Fibroblast of the aortic adventitia (primary cell): ENCODE results near the gene GPR137B. TPM values are rescaled to one million over a fixed set of nuclear protein-coding genes. Genes with fewer than 3 reads are reported as not detected.

ENCODE experiments used
- DNase-seq: peaks from one replicate; pipeline ENCODE4 v3.0.0-alpha.2; 2010; ENCODE audit warnings: low read depth
- H3K4me3 ChIP-seq: 2 replicates; pipeline ENCODE4 v1.5.1; 2011; ENCODE audit warnings: low read depth, mild to moderate bottlenecking, control low read depth, low read length, moderate library complexity
- CTCF ChIP-seq: IDR thresholded peaks from 2 replicates; pipeline ENCODE4 v1.5.1; 2011; ENCODE audit warnings: mild to moderate bottlenecking, low read length, control low read depth, inconsistent platforms; ENCODE audit not compliant: insufficient read depth
- total RNA-seq: library from RNA; depleted of rRNA; stranded (reverse); fragments of >200 nt; gene quantifications from 2 replicates; pipeline ENCODE4 v1.2.3, GENCODE V29; 2012; ENCODE audit warnings: low replicate concordance

Gene GPR137B
- total RNA-seq, 1 donor = 14.9 TPM

DNA sequence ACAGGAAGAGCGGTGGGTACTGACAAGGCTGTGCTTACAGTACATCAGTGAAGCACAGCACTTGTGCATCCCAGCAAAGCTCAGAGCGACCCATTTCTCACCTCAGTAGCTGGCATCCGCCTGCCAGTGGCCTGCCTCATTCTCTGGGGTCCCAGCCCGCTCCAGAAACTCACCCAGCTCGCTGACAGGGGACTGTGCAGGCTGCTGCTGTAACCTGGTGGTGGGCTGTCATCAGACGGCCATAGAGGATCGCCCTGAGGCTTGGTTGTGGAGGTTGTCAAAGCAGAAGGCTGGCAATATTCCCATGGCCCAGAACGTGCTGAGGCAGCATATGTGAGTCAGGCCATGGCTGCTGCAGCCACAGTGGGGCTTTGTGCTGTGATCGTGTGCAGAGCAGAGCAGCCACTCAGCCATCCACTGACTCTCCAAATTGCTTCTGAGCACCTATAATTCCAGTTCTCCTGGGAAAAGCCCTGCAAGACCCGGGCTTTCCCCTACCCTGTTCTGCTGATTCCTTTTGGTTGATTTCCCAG lies 13.6 kb upstream of the GPR137B start:
- DNase-seq = no peak
- no peak for TF ChIP-seq CTCF
- no peak overlapping the region for H3K4me3 ChIP-seq

DNA sequence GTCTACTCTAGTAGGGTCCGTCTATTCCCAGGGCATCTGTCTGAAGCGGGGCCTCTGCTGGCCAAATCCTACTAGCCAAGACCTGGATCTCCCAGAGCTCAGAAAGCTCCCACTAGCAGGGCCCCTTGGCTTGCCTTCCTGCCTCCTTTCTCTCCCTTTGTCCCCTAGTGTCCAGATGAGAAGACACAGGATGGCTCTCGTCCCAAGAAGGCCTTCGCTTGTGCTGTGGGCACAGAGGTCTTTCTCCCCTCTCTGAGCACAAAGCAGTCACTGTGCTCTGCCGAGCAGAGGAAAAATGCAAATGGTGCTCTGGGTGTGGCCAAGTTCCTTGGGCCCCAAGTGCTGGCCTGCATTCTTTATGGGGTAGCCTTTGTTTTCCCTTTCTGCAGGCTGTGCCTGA lies 13.0 kb upstream of the GPR137B start:
- no peak for TF ChIP-seq CTCF
- DNase-seq = no peak
- no peak overlapping the region for H3K4me3 ChIP-seq

DNA sequence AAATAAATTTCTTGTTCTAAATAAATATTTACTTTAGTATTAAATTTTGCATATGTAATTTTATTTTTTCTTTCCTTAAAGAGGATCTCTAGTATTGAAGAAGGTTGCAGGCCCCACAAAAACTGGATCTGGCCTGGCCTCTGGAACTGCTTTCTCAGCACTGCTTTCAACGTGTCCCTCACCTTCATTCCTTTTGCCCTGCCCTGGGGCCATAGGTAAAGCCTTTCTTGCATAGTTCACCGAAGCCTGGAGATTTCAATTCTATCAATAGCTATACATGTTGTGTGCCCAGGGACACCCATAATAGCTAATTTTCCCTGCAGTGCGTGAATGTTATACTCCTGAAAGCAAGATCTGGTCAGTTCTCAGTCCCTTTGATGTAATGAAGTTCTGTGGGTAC lies 12.0 kb upstream of the GPR137B start:
- DNase-seq = no peak
- TF ChIP-seq CTCF = no peak
- no peak overlapping the region for H3K4me3 ChIP-seq

- H3K4me3 ChIP-seq = no peak overlapping the region
- no peak for TF ChIP-seq CTCF
- no peak for DNase-seq
These were observed 10.4 kb upstream of the GPR137B start for GRCh38 chr1:236131916-236132315.

GRCh38 chr1:236132420-236133046 lies 9.8 kb upstream of the GPR137B start:
- no peak for DNase-seq
- H3K4me3 ChIP-seq = no peak overlapping the region
- TF ChIP-seq CTCF = no peak

- no peak overlapping the region for H3K4me3 ChIP-seq
- DNase-seq = no peak
- no peak for TF ChIP-seq CTCF
These were observed 9.0 kb upstream of the GPR137B start for GRCh38 chr1:236133339-236133738.

GRCh38 chr1:236133802-236134201 lies 8.5 kb upstream of the GPR137B start:
- H3K4me3 ChIP-seq = no peak overlapping the region
- no peak for TF ChIP-seq CTCF
- no peak for DNase-seq
